HEK293T (cell line): ENCODE data around the gene BCAM.

Experiments used
- ARNT ChIP-seq: fragments of 450-650 bp; IDR thresholded peaks from 2 replicates; pipeline ENCODE4 v1.6.1; 2017; ENCODE audit warnings: mild to moderate bottlenecking
- FOXK2 ChIP-seq: fragments of 450-650 bp; IDR thresholded peaks from 2 replicates; pipeline ENCODE4 v1.6.1; 2016; ENCODE audit warnings: mild to moderate bottlenecking
- SP1 ChIP-seq: fragments of 450-650 bp; IDR thresholded peaks from 2 replicates; pipeline ENCODE4 v1.6.1; 2017
- SUZ12 ChIP-seq: fragments of 450-650 bp; IDR thresholded peaks from 2 replicates; pipeline ENCODE4 v1.6.1; 2016; ENCODE audit warnings: mild to moderate bottlenecking
- TF ChIP-seq, protein P1 (sequence below): fragments of 450-650 bp; IDR thresholded peaks from 2 replicates; pipeline ENCODE4 v1.6.1; 2016

DNA sequence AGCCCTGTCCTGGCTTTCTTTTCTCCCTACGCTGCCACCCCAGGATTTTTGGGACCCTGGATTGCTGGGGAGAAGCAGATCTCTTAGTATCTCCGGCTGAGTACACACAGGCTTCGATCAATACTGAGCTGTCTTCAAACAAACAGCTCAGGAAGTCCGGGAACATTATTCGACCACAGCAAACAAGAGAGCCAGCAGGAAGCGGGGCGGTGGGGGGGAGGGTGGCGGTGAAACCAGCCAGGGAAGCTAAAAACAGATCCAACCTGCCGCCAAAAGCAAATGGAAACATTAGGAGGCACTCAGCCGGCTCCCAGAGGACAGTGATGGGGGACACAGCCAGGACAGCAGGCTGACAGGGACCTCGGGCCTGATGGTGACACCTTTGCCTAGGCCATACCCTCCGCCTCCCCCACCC, 12.2 kb upstream of the BCAM start:
- TF ChIP-seq SP1: no peak
- TF ChIP-seq, protein P1, sequence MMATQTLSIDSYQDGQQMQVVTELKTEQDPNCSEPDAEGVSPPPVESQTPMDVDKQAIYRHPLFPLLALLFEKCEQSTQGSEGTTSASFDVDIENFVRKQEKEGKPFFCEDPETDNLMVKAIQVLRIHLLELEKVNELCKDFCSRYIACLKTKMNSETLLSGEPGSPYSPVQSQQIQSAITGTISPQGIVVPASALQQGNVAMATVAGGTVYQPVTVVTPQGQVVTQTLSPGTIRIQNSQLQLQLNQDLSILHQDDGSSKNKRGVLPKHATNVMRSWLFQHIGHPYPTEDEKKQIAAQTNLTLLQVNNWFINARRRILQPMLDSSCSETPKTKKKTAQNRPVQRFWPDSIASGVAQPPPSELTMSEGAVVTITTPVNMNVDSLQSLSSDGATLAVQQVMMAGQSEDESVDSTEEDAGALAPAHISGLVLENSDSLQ: no peak
- no peak for TF ChIP-seq ARNT
- no peak for TF ChIP-seq SUZ12
- no peak for TF ChIP-seq FOXK2
